ENCODE results near the gene CECR2. TPM values are rescaled to one million over a fixed set of nuclear protein-coding genes. Genes with fewer than 3 reads are reported as not detected.
"Not testable (repeated sequence)": the region's sequence is repeated elsewhere in the genome, so short reads cannot be mapped to it uniquely, and the experiment has no call there.

CECR2 gene
- total and polyA plus RNA-seq, 2 donors: 0.27 to 0.42 TPM

GRCh38 chr22:17566016-17566687 lies 196.9 kb downstream of the CECR2 start:
- H3K9me3 ChIP-seq (ENCODE audit: control insufficient read depth in 2 of 2, insufficient read depth in 1 of 2, low read length in 1 of 2); H3K4me1 ChIP-seq (ENCODE audit: control insufficient read depth in 2 of 2, insufficient read depth in 2 of 2, low read length in 2 of 2); H3K27me3 ChIP-seq (ENCODE audit: control insufficient read depth in 2 of 2, insufficient read depth in 1 of 2, low read length in 1 of 2); H3K27ac ChIP-seq (ENCODE audit: low read depth in 1 of 2, low read length in 1 of 2); DNase-seq (ENCODE audit: low read depth in 6 of 9, low spot score in 9 of 9); H3K4me3 ChIP-seq (ENCODE audit: low read length in 2 of 2); H3K36me3 ChIP-seq (ENCODE audit: control insufficient read depth in 2 of 2, insufficient read depth in 2 of 2, low read length in 1 of 2): not testable (repeated sequence)
- WGBS: 95% methylated on average over 19 of the region's 19 CpGs

DNA sequence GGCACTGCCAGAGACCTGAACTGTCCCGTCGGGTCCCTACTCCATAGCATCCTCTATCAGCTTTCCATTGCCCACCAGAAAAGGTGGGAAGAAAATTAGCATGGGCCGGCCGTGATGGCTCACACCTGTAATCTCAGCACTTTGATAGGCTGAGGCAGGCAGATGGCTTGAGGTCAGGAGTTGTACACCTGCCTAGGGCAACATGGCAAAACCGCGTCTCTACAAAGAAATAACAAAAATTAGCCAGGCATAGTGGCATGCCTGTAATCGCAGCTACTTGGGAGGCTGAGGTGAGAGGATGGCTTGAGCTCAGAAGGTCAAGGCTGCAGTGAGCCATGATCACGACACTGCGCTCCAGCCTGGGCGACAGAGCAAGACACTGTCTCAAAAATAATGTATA lies 197.5 kb downstream of the CECR2 start:
- Histone ChIP-seq H3K9me3 (ENCODE audit: control insufficient read depth in 2 of 2, insufficient read depth in 1 of 2, low read length in 1 of 2) (no peaks in the 10 kb centered on the region), H3K36me3 (ENCODE audit: control insufficient read depth in 2 of 2, insufficient read depth in 2 of 2, low read length in 1 of 2) (no peaks in the 10 kb centered on the region), H3K4me3 (ENCODE audit: low read length in 2 of 2) (no peak overlapping the region), H3K27me3 (ENCODE audit: control insufficient read depth in 2 of 2, insufficient read depth in 1 of 2, low read length in 1 of 2) (peaks cover 0 to 2% of the 10 kb centered on the region in 2 donors), H3K4me1 (ENCODE audit: control insufficient read depth in 2 of 2, insufficient read depth in 2 of 2, low read length in 2 of 2) (no peaks in the 10 kb centered on the region), H3K27ac (ENCODE audit: low read depth in 1 of 2, low read length in 1 of 2) (no peak overlapping the region)
- DNase-seq (ENCODE audit: low read depth in 6 of 9, low spot score in 9 of 9): no peak
- 99% methylated on average over 10 of the region's 10 CpGs for WGBS

GRCh38 chr22:17569971-17570511 lies 200.8 kb downstream of the CECR2 start:
- H3K27ac ChIP-seq (ENCODE audit: low read depth in 1 of 2, low read length in 1 of 2): no peak overlapping the region
- peaks cover 0 to 2% of the 10 kb centered on the region in 2 donors for H3K27me3 ChIP-seq (ENCODE audit: control insufficient read depth in 2 of 2, insufficient read depth in 1 of 2, low read length in 1 of 2)
- H3K4me3 ChIP-seq (ENCODE audit: low read length in 2 of 2): no peak overlapping the region
- no peaks in the 10 kb centered on the region for H3K36me3 ChIP-seq (ENCODE audit: control insufficient read depth in 2 of 2, insufficient read depth in 2 of 2, low read length in 1 of 2)
- WGBS: 56% methylated on average over 8 of the region's 8 CpGs
- no peak for DNase-seq (ENCODE audit: low read depth in 6 of 9, low spot score in 9 of 9)
- H3K4me1 ChIP-seq (ENCODE audit: control insufficient read depth in 2 of 2, insufficient read depth in 2 of 2, low read length in 2 of 2): no peaks in the 10 kb centered on the region
- no peaks in the 10 kb centered on the region for H3K9me3 ChIP-seq (ENCODE audit: control insufficient read depth in 2 of 2, insufficient read depth in 1 of 2, low read length in 1 of 2)

DNA sequence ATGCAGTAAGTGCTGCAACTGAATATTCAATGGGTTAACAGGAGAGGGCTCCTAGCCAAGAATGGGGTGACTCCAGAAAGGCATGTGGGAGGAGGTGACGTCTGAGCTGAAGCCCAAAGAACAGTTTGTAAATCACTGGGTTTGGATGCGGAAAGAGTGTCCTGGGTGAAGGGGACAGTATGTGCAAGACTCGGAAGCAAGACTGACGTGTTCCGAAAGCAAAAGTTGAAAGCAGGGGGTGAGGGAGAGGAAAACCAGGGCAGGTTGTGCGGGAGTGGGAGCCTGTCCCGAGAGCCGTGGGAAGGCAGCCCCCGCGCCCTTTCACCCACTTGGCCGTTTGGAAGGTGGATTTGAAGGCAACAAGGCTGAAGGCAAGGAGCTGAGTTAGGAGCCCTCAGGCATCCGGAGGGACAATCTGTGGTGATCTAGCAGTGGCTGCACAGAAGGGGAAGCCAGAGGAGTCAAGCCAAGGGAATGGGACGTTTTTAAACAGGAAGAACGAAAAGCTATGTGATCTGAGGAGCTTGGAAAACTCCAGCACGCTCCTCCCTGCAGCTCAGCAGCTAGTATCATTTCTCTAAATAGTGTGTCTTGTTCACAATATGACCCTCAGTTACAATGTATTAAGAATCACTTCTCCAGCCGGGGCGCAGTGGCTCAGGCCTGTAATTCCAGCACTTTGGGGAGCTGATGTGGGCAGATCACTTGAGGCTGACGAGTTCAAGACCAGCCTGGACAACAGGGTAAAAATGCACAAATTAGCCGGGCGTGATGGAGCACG lies 201.8 kb downstream of the CECR2 start:
- no peak for DNase-seq (ENCODE audit: low read depth in 6 of 9, low spot score in 9 of 9)
- Histone ChIP-seq H3K27ac (ENCODE audit: low read depth in 1 of 2, low read length in 1 of 2) (peak overlapping the region; percentile 26 to 82), H3K27me3 (ENCODE audit: control insufficient read depth in 2 of 2, insufficient read depth in 1 of 2, low read length in 1 of 2) (peaks cover 0 to 2% of the 10 kb centered on the region in 2 donors), H3K36me3 (ENCODE audit: control insufficient read depth in 2 of 2, insufficient read depth in 2 of 2, low read length in 1 of 2) (no peaks in the 10 kb centered on the region), H3K4me1 (ENCODE audit: control insufficient read depth in 2 of 2, insufficient read depth in 2 of 2, low read length in 2 of 2) (no peaks in the 10 kb centered on the region), H3K4me3 (ENCODE audit: low read length in 2 of 2) (no peak overlapping the region), H3K9me3 (ENCODE audit: control insufficient read depth in 2 of 2, insufficient read depth in 1 of 2, low read length in 1 of 2) (no peaks in the 10 kb centered on the region)
- 80% methylated on average over 21 of the region's 21 CpGs for WGBS

- no peak for DNase-seq (ENCODE audit: low read depth in 6 of 9, low spot score in 9 of 9)
- Histone ChIP-seq H3K36me3 (ENCODE audit: control insufficient read depth in 2 of 2, insufficient read depth in 2 of 2, low read length in 1 of 2) (no peaks in the 10 kb centered on the region), H3K27ac (ENCODE audit: low read depth in 1 of 2, low read length in 1 of 2) (no peak overlapping the region), H3K27me3 (ENCODE audit: control insufficient read depth in 2 of 2, insufficient read depth in 1 of 2, low read length in 1 of 2) (peaks cover 0 to 2% of the 10 kb centered on the region in 2 donors), H3K4me3 (ENCODE audit: low read length in 2 of 2) (no peak overlapping the region), H3K4me1 (ENCODE audit: control insufficient read depth in 2 of 2, insufficient read depth in 2 of 2, low read length in 2 of 2) (no peaks in the 10 kb centered on the region), H3K9me3 (ENCODE audit: control insufficient read depth in 2 of 2, insufficient read depth in 1 of 2, low read length in 1 of 2) (no peaks in the 10 kb centered on the region)
- WGBS: 97% methylated on average over 5 of the region's 5 CpGs
These were observed 205.9 kb downstream of the CECR2 start for GRCh38 chr22:17575151-17575550.

DNA sequence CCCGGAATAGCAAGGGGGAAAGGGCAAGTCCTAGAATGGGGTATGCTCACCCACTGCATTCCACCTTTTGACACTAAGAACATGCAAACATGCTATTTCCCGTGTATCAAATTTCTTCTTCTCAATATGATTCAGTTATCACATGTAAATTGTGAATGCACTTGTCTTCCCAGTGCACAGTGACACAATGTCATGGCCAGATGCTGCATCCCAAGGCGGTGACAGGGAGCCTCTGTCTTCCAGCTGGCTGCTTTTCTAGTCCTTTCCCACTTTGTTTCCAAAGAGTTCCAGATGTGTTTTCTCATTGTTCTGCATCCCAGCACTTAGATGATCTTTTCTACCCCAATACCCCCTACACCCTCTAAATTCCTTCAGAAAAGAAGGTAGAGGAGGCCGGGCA lies 206.4 kb downstream of the CECR2 start:
- WGBS: 99% methylated on average over 4 of the region's 4 CpGs
- Histone ChIP-seq H3K27ac (ENCODE audit: low read depth in 1 of 2, low read length in 1 of 2) (no peak overlapping the region), H3K4me1 (ENCODE audit: control insufficient read depth in 2 of 2, insufficient read depth in 2 of 2, low read length in 2 of 2) (no peaks in the 10 kb centered on the region), H3K27me3 (ENCODE audit: control insufficient read depth in 2 of 2, insufficient read depth in 1 of 2, low read length in 1 of 2) (peaks cover 0 to 2% of the 10 kb centered on the region in 2 donors), H3K36me3 (ENCODE audit: control insufficient read depth in 2 of 2, insufficient read depth in 2 of 2, low read length in 1 of 2) (no peaks in the 10 kb centered on the region), H3K4me3 (ENCODE audit: low read length in 2 of 2) (no peak overlapping the region), H3K9me3 (ENCODE audit: control insufficient read depth in 2 of 2, insufficient read depth in 1 of 2, low read length in 1 of 2) (no peaks in the 10 kb centered on the region)
- DNase-seq (ENCODE audit: low read depth in 6 of 9, low spot score in 9 of 9): no peak

- no peaks in the 10 kb centered on the region for H3K9me3 ChIP-seq (ENCODE audit: control insufficient read depth in 2 of 2, insufficient read depth in 1 of 2, low read length in 1 of 2)
- 95% methylated on average over 6 of the region's 6 CpGs for WGBS
- no peaks in the 10 kb centered on the region for H3K36me3 ChIP-seq (ENCODE audit: control insufficient read depth in 2 of 2, insufficient read depth in 2 of 2, low read length in 1 of 2)
- H3K4me3 ChIP-seq (ENCODE audit: low read length in 2 of 2): no peak overlapping the region
- no peak overlapping the region for H3K27ac ChIP-seq (ENCODE audit: low read depth in 1 of 2, low read length in 1 of 2)
- no peaks in the 10 kb centered on the region for H3K4me1 ChIP-seq (ENCODE audit: control insufficient read depth in 2 of 2, insufficient read depth in 2 of 2, low read length in 2 of 2)
- H3K27me3 ChIP-seq (ENCODE audit: control insufficient read depth in 2 of 2, insufficient read depth in 1 of 2, low read length in 1 of 2): no peaks in the 10 kb centered on the region
- no peak for DNase-seq (ENCODE audit: low read depth in 6 of 9, low spot score in 9 of 9)
These were observed 207.2 kb downstream of the CECR2 start for GRCh38 chr22:17576470-17576869.

- no peak overlapping the region for H3K4me3 ChIP-seq (ENCODE audit: low read length in 2 of 2)
- H3K27me3 ChIP-seq (ENCODE audit: control insufficient read depth in 2 of 2, insufficient read depth in 1 of 2, low read length in 1 of 2): no peaks in the 10 kb centered on the region
- H3K4me1 ChIP-seq (ENCODE audit: control insufficient read depth in 2 of 2, insufficient read depth in 2 of 2, low read length in 2 of 2): no peaks in the 10 kb centered on the region
- H3K27ac ChIP-seq (ENCODE audit: low read depth in 1 of 2, low read length in 1 of 2): no peak overlapping the region
- no peaks in the 10 kb centered on the region for H3K36me3 ChIP-seq (ENCODE audit: control insufficient read depth in 2 of 2, insufficient read depth in 2 of 2, low read length in 1 of 2)
- DNase-seq (ENCODE audit: low read depth in 6 of 9, low spot score in 9 of 9): no peak
- 91% methylated on average over 11 of the region's 11 CpGs for WGBS
- no peaks in the 10 kb centered on the region for H3K9me3 ChIP-seq (ENCODE audit: control insufficient read depth in 2 of 2, insufficient read depth in 1 of 2, low read length in 1 of 2)
These were observed 209.0 kb downstream of the CECR2 start for GRCh38 chr22:17578136-17578754.

GRCh38 chr22:17579535-17579981 lies 210.3 kb downstream of the CECR2 start:
- no peak for DNase-seq (ENCODE audit: low read depth in 6 of 9, low spot score in 9 of 9)
- Histone ChIP-seq H3K27me3 (ENCODE audit: control insufficient read depth in 2 of 2, insufficient read depth in 1 of 2, low read length in 1 of 2) (no peaks in the 10 kb centered on the region), H3K4me1 (ENCODE audit: control insufficient read depth in 2 of 2, insufficient read depth in 2 of 2, low read length in 2 of 2) (no peaks in the 10 kb centered on the region), H3K27ac (ENCODE audit: low read depth in 1 of 2, low read length in 1 of 2) (no peak overlapping the region), H3K4me3 (ENCODE audit: low read length in 2 of 2) (no peak overlapping the region), H3K36me3 (ENCODE audit: control insufficient read depth in 2 of 2, insufficient read depth in 2 of 2, low read length in 1 of 2) (no peaks in the 10 kb centered on the region), H3K9me3 (ENCODE audit: control insufficient read depth in 2 of 2, insufficient read depth in 1 of 2, low read length in 1 of 2) (no peaks in the 10 kb centered on the region)
- WGBS: 96% methylated on average over 14 of the region's 14 CpGs
